NB4 (cell line): ENCODE data around the gene AK3.

Experiments used
- CTCF ChIP-seq: IDR thresholded peaks from one replicate; pipeline ENCODE4 v1.5.1; 2012; ENCODE audit warnings: low read depth, low read length
- POLR2A ChIP-seq: IDR thresholded peaks from 2 replicates; pipeline ENCODE4 v1.6.1; 2011; ENCODE audit warnings: mild to moderate bottlenecking; ENCODE audit not compliant: insufficient read length; ENCODE audit errors: extremely low read depth

GRCh38 chr9:4704129-4704528 is 36.9 kb downstream of the AK3 start:
- TF ChIP-seq CTCF (no peak), POLR2A (no peak)
